ENCODE results near the gene TMCO1.
A peak's percentile ranks its signal among the peaks of the same experiment; 100 is the strongest.
"Not testable (repeated sequence)": the region's sequence is repeated elsewhere in the genome, so short reads cannot be mapped to it uniquely, and the experiment has no call there.

Gene TMCO1

GRCh38 chr1:165768513-165769394, at the start of gene TMCO1:
TMCO1 (minus strand) TSS chr1:165768868; CDS start chr1:165768751, 117 bp downstream.
- DNase-seq, result peak; percentile 96

GRCh38 chr1:165816826-165817497, 48.3 kb upstream of the TMCO1 start:
- no peak for DNase-seq

GRCh38 chr1:165816157-165816556, 47.5 kb upstream of the TMCO1 start:
- DNase-seq, result no peak

GRCh38 chr1:165815725-165816124, 47.1 kb upstream of the TMCO1 start:
- no peak for DNase-seq

- DNase-seq, result no peak
These were observed 38.9 kb upstream of the TMCO1 start for GRCh38 chr1:165807613-165808012.

- DNase-seq, result not testable (repeated sequence)
These were observed 35.8 kb upstream of the TMCO1 start for GRCh38 chr1:165804513-165804912.

- no peak for DNase-seq
These were observed 30.7 kb upstream of the TMCO1 start for GRCh38 chr1:165799387-165799786.

- no peak for DNase-seq
These were observed 27.2 kb upstream of the TMCO1 start for GRCh38 chr1:165795894-165796293.

GRCh38 chr1:165793951-165794350, 25.3 kb upstream of the TMCO1 start:
- DNase-seq, result no peak

GRCh38 chr1:165787741-165788140, 19.1 kb upstream of the TMCO1 start:
- no peak for DNase-seq

- DNase-seq, result not testable (repeated sequence)
These were observed 14.9 kb upstream of the TMCO1 start for GRCh38 chr1:165783519-165783918.

GRCh38 chr1:165778197-165778596, 9.5 kb upstream of the TMCO1 start:
- not testable (repeated sequence) for DNase-seq

GRCh38 chr1:165773324-165773965, 4.8 kb upstream of the TMCO1 start:
- DNase-seq, result no peak

- no peak for DNase-seq
These were observed 4.1 kb upstream of the TMCO1 start for GRCh38 chr1:165772739-165773138.

- no peak for DNase-seq
These were observed 4.4 kb downstream of the TMCO1 start for GRCh38 chr1:165764277-165764676.

- no peak for DNase-seq
These were observed 5.2 kb downstream of the TMCO1 start for GRCh38 chr1:165763442-165763841.

- no peak for DNase-seq
These were observed 5.9 kb downstream of the TMCO1 start for GRCh38 chr1:165762725-165763124.

- DNase-seq, result no peak
These were observed 9.6 kb downstream of the TMCO1 start for GRCh38 chr1:165759095-165759494.

GRCh38 chr1:165755393-165756010, 13.2 kb downstream of the TMCO1 start:
- no peak for DNase-seq

GRCh38 chr1:165753934-165754333, 14.7 kb downstream of the TMCO1 start:
- no peak for DNase-seq

GRCh38 chr1:165748550-165748949, 20.1 kb downstream of the TMCO1 start:
- DNase-seq, result no peak

- DNase-seq, result no peak
These were observed 20.8 kb downstream of the TMCO1 start for GRCh38 chr1:165747632-165748447.

Measured in DMS79 treated with DMSO at 0.1 percent for 48 hours (cell line).